NCI-H2081 treated with DMSO at 0.1 percent for 48 hours (cell line): ENCODE measurements around the gene NUP214.
"Not testable (repeated sequence)": the region's sequence is repeated elsewhere in the genome, so short reads cannot be mapped to it uniquely, and the experiment has no call there.

ENCODE experiments used
- DNase-seq: peaks from one replicate; lab custom pipeline; 2025; lab: John Stamatoyannopoulos, UW

NUP214 gene

GRCh38 chr9:131197160-131197911, 72.0 kb downstream of the NUP214 start:
- no peak for DNase-seq

DNA sequence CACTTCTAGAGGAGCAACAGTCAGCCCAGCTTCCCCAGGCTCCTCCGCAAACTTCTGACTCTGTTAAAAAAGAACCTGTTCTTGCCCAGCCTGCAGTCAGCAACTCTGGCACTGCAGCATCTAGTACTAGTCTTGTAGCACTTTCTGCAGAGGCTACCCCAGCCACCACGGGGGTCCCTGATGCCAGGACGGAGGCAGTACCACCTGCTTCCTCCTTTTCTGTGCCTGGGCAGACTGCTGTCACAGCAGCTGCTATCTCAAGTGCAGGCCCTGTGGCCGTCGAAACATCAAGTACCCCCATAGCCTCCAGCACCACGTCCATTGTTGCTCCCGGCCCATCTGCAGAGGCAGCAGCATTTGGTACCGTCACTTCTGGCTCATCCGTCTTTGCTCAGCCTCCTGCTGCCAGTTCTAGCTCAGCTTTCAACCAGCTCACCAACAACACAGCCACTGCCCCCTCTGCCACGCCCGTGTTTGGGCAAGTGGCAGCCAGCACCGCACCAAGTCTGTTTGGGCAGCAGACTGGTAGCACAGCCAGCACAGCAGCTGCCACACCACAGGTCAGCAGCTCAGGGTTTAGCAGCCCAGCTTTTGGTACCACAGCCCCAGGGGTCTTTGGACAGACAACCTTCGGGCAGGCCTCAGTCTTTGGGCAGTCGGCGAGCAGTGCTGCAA, 72.8 kb downstream of the NUP214 start:
- no peak for DNase-seq

GRCh38 chr9:131201856-131202255, 76.5 kb downstream of the NUP214 start:
- DNase-seq: no peak

GRCh38 chr9:131203431-131204218, 78.2 kb downstream of the NUP214 start:
- DNase-seq: no peak

- no peak for DNase-seq
Measured at GRCh38 chr9:131204285-131204684, 78.9 kb downstream of the NUP214 start.

- DNase-seq: no peak
Measured at GRCh38 chr9:131206495-131206894, 81.1 kb downstream of the NUP214 start.

- DNase-seq: not testable (repeated sequence)
Measured at GRCh38 chr9:131211920-131212319, 86.5 kb downstream of the NUP214 start.

DNA sequence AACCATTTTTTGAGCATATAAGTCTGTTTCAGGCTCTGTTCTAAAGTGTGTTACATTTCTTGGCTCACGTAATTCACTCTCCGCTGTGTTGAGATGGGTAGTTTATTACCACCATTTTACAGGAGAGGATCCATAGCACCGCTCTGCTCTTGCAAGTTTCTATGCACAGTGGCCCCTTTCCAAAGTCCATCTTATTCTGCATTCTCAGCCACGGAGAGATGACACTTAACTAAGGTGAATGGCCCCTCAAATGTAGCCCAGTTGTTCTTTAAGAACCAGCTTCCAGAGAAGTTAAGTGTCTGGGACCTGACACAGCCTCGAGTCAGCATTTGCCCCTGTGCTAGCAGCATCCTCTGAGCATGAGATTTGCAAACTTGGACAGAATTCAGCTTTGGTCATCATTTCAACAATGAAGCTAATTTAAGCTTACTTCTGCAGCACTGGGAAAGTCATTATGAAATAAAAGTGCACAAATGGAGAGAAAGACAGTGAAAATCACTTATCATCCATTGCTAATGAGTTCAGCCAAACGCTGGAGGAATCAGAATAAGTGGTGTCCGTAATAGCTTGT, 89.0 kb downstream of the NUP214 start:
- no peak for DNase-seq

DNA sequence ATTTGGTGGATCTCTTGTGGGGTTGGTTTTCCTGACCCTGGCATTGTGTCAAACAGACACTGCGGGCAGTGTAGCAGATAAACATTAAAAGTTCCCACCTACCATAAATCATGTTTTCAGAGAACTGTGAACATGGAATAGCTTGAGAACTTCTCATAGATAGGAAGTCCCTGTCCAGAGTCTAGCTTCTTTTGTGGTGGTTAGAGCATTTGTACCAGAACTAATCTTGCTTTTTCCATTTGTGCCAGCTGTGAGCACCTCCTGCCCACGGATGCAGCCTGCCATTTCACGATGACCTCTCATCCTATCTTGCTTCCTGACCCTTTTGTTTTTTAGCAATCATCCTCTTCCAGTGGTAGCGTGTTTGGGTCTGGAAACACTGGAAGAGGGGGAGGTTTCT, 89.5 kb downstream of the NUP214 start:
- no peak for DNase-seq

DNA sequence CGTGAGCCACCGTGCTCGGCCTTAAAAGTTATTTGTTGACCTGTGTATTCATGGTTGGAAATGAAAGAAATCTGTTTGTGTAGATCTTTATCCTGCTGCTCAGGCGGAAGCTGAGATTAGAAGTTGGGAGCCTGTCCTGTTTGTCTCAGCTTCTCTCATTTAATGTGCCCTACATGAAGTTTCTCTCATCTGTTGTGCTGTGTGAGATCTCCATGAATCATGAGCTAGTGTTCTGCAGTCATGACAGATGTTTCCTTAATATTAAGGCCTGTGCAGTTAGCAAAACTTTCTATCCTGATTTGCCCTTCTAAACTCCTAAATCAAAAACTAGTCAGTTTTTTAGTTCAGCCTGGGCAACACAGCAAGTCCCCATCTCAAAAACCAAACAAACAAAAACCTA, 91.4 kb downstream of the NUP214 start:
- DNase-seq: no peak

GRCh38 chr9:131217331-131218031, 92.1 kb downstream of the NUP214 start:
- DNase-seq: no peak

DNA sequence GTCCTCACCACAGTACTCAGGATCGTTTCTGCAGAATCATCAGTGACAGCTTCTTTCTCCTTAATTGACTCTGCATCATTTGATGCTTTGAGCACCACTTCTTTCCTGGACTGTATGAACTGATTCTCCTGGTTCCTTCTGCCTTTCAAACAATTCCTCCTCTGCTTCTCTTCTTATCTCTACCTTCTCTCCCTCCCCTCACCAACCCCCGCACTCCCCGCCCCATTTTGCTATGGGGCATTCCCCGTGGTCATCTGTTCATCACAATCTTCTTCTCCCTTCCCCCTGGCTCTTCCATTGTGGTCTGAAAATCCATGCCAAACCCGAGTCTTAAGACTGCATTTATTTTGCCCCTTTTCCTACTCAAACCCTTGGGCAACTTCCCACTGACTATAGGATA, 93.0 kb downstream of the NUP214 start:
- DNase-seq: no peak

- no peak for DNase-seq
Measured at GRCh38 chr9:131220485-131220884, 95.1 kb downstream of the NUP214 start.

DNA sequence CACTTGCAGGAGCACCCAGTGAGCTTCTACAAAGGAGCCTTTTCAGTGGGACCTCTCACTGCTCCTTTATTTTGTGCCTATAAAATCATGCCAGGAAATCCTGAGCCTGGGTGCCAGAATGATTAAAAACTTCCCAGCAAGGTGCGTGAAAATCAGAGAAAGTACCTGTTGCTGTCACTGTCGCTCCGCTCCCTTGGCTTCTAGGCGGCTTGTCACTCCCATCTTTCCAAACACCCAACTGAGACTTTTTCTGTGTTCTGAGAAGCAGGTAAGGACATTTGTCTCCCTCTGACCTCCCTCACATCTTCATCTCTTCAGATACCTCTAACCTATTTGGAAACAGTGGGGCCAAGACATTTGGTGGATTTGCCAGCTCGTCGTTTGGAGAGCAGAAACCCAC, 97.1 kb downstream of the NUP214 start:
- no peak for DNase-seq

- DNase-seq: no peak
Measured at GRCh38 chr9:131226226-131226625, 100.8 kb downstream of the NUP214 start.

DNA sequence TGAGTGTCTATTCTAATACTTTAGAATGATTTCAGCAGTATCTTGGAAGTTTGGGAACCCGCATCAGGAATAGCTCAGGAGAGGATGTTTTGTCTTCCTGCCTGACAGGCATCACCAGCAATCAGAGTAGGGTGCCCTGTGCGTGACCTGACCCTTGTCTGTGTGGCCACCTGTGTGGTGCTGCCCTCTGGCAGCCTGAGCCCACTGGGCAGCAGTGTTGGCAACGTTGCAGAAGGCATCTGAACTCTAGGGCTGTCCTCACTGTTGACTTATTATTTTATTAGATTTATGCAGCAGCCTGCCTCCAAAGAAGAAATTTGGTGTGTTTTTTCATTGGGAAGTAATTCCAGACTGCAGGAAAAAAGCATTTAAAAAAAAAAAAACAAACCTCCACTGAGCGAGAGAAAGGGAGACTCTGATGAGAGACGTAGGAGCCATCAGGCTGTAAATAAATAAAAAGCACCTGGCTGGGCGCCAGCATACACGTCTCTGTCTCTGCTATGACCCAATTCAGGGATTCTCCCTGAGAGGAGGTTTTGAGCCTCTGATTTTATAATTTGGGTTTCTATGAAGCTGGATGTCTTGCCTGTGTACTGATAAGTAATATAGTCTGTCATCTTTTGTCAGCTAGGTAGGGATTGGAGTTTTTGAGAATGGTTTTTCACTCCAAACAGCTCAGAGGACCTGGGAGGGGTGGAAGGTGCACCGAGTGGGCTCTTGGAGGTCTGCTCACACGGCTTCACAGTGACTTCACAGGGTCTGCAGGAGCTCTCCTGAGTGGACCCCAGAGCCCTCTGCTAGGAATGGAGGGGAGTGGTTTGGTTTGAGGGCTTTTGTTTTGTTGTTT, 101.9 kb downstream of the NUP214 start:
- peak; percentile 43 for DNase-seq

DNA sequence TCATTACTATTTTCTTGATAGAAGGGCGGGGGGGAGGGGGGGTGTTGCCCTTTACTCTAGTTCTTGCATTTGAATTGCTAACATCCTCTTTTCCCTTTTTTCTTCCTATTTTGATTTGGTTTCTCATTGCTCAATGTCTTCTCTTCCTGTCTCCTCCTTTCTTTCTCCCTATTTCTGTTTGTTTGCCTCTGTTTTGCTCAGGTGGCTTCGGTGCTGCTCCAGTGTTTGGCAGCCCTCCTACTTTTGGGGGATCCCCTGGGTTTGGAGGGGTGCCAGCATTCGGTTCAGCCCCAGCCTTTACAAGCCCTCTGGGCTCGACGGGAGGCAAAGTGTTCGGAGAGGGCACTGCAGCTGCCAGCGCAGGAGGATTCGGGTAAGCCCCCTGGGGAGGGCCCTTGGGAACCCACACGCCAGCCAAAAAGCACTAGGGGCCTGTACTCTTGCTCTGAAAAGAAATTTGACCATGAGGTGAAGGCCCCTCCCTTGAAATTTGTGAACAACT, 102.6 kb downstream of the NUP214 start:
- peak; percentile 12 for DNase-seq

- no peak for DNase-seq
Measured at GRCh38 chr9:131228988-131229387, 103.6 kb downstream of the NUP214 start.

DNA sequence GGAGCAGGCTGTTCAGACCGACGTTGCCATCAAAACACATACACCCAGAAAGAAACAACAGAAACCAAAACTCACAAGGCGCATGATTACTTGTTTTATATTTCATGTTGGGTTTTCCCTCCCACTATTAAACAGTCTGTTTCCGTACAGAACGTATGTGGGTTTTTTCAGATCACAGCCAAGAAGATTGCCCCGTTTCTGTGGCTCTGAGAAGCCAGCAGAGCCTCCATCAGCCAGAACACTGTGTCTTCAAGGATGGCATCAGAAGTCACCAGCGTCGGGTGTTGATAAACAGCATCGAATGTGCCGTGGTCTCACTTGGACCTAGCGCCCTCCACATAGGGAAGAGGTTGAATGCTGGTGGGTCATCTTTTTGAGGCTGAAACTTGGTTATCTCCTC, 108.2 kb downstream of the NUP214 start:
- no peak for DNase-seq

- no peak for DNase-seq
Measured at GRCh38 chr9:131233995-131234394, 108.6 kb downstream of the NUP214 start.
